Activated CD4-positive, alpha-beta T cell treated with anti-CD3 and anti-CD28 coated beads for 24 hours (primary cell): ENCODE data around the gene DGKZ.
A peak's percentile ranks its signal among the peaks of the same experiment; 100 is the strongest.
"Not testable (repeated sequence)": the region's sequence is repeated elsewhere in the genome, so short reads cannot be mapped to it uniquely, and the experiment has no call there.

Source experiments
- DNase-seq, 2 donors: peaks; one replicate each; pipeline ENCODE4 v3.0.0-alpha.2; 2020; ENCODE audit warnings: low read depth in 2 of 2

DGKZ gene

GRCh38 chr11:46367244-46367915, 20.1 kb downstream of the DGKZ start:
- peak; percentile 63 to 70 for DNase-seq

DNA sequence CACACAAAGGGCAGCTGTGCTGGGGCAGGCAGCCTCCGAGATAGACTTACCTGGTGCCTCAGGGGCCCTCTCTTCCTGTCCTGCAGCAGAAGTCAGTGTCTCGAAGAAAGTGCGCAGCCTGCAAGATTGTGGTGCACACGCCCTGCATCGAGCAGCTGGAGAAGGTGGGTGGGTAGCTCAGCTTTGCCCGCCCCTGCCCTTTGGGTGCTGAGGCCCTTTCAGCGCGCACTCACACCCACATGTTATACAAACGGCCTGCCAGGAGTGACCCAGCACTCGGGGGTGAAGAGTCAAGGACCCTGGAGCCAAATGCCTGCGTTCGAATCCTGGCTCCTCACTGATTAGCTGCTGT, 20.6 kb downstream of the DGKZ start:
- DNase-seq: no peak

- DNase-seq: no peak
Measured at GRCh38 chr11:46369458-46370152, 22.3 kb downstream of the DGKZ start.

DNA sequence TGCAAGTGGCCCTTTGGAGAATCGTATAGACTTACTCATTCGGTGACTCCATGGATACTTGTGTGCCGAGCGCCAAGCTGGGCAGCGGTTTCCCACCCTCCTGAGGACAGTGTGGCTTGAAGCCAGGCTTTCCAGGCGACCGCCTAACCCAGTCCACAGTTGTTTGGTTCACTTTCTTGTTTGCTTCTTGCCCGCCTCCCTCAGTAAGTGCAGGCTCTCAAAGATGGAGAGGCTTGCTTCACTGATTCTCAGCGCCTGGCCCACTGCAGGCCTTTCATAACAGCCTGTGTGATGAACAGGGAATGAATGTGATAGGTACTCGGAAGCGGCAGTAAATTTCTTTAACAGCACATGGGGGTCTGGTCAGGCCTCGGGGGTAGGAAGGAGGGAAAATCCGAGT, 23.0 kb downstream of the DGKZ start:
- DNase-seq: no peak

DNA sequence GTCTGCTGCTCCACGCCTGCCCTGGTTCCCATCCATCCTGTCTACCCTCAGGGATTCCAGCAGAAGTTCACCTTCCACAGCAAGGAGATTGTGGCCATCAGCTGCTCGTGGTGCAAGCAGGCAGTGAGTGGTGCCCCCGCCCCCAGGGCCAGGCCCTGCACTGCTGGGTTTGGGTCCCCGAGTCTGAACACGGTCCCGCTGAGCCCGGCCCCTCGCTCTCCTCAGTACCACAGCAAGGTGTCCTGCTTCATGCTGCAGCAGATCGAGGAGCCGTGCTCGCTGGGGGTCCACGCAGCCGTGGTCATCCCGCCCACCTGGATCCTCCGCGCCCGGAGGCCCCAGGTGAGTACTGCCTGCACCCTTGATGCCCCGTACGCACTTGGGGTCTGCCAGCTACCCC, 24.0 kb downstream of the DGKZ start:
- DNase-seq: not testable (repeated sequence)

DNA sequence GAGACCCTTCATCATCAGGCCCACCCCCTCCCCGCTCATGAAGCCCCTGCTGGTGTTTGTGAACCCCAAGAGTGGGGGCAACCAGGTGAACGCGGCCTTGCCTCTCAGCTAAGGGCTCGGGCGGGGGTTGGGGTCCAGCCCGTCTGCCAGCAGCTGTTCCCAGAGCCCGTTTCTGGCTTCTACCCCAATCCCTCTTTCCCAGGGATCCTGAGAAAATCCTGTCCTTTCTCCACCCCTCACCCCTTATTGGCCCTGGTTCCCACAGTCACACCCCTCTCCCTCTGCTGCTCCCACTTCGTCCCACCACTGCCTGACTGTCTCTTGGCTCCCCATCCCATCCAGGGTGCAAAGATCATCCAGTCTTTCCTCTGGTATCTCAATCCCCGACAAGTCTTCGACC, 24.8 kb downstream of the DGKZ start:
- DNase-seq: no peak

DNA sequence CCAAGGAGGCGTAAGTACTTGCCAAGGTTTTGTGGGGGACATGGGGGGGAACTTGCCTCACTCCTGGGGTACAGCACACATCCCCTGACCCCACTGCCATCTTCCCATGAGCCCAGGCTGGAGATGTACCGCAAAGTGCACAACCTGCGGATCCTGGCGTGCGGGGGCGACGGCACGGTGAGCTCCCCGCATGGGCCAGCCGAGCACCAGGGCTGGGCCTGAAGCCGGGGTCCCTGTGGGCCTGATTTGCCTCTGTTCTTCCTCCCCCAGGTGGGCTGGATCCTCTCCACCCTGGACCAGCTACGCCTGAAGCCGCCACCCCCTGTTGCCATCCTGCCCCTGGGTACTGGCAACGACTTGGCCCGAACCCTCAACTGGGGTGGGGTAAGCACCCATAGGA, 25.2 kb downstream of the DGKZ start:
- not testable (repeated sequence) for DNase-seq

- DNase-seq: no peak
Measured at GRCh38 chr11:46373787-46374740, 26.8 kb downstream of the DGKZ start.

- no peak for DNase-seq
Measured at GRCh38 chr11:46374815-46375214, 27.6 kb downstream of the DGKZ start.

DNA sequence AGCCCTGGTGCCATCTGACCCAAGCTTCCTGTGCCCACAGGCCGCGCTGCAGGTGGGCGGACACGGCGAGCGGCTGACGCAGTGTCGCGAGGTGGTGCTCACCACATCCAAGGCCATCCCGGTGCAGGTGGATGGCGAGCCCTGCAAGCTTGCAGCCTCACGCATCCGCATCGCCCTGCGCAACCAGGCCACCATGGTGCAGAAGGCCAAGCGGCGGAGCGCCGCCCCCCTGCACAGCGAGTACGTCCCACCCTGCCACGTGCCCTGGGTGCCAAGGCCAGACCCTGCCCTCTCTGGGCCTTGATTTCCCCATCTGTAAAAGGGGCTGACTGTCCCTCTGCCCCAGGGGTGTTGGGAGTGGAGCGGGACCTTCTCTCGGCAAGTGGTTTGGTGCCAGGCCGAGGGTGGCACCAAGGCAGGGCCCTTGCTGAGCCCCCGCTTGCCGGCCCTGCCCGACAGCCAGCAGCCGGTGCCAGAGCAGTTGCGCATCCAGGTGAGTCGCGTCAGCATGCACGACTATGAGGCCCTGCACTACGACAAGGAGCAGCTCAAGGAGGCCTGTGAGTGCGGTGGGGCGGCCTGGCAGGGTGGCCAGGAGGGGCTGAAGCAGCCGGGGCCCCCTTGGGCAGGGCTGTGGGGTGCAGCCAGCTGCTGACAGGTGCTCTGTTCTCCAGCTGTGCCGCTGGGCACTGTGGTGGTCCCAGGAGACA, 28.3 kb downstream of the DGKZ start:
- DNase-seq: no peak

GRCh38 chr11:46376258-46377050, 29.2 kb downstream of the DGKZ start:
- no peak for DNase-seq

DNA sequence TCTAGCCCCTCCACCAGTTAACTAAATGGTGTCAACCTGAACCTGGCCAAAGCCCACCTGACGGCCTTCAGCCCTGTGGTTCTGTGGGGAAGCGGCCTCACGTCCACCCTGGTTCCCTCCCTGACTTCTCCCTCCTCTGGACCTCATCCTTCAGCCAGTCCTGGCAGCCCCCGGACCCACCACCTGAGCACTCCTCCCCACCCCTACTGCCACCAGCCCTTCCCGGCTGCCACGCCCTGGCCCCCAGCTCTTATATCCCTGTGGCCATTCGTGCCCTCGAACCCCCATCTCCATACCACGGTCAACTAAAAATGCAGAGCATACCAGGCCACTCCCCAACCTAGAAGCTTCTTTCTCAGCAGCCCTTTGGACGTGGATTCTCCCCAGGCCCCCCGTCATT, 30.0 kb downstream of the DGKZ start:
- no peak for DNase-seq

GRCh38 chr11:46377831-46378230, 30.6 kb downstream of the DGKZ start:
- no peak for DNase-seq

DNA sequence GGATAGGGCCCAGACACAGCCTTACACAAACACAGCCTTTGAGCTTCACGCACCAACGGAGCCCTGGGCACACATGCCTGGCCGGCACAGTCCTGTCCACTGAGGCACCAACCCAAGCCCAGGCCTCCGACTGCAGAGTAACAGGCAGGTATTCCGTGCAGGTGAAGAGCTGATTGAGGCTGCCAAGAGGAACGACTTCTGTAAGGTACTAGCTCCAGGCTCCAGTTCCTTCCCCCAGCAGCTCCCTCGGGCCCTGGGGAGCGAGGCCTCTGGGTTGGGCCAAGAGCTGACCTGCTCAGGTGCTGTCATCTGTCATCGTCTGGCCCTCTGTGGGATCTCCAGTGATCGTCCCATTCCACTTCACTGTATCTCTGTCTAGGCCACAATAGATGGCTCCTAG, 31.0 kb downstream of the DGKZ start:
- no peak for DNase-seq

GRCh38 chr11:46378811-46379481, 31.7 kb downstream of the DGKZ start:
- DNase-seq: no peak

- not testable (repeated sequence) for DNase-seq
Measured at GRCh38 chr11:46379482-46380293, 32.4 kb downstream of the DGKZ start.

GRCh38 chr11:46380340-46381047, 33.2 kb downstream of the DGKZ start:
- DNase-seq: peak; percentile 41 to 63

- no peak for DNase-seq
Measured at GRCh38 chr11:46381048-46381818, 34.0 kb downstream of the DGKZ start, which contains the start of gene MDK. MDK (plus strand) TSS chr11:46381669; CDS start chr11:46382058, 389 bp downstream.
